HG03196 (cell line): ENCODE measurements around the gene NPLOC4.
"Not testable (repeated sequence)": the region's sequence is repeated elsewhere in the genome, so short reads cannot be mapped to it uniquely, and the experiment has no call there.

Experiments
- ATAC-seq: cut with Tn5 transposase; IDR thresholded peaks from one replicate; pipeline ENCODE4 v1.9.1; 2021; ENCODE audit not compliant: unreplicated experiment

NPLOC4 gene

DNA sequence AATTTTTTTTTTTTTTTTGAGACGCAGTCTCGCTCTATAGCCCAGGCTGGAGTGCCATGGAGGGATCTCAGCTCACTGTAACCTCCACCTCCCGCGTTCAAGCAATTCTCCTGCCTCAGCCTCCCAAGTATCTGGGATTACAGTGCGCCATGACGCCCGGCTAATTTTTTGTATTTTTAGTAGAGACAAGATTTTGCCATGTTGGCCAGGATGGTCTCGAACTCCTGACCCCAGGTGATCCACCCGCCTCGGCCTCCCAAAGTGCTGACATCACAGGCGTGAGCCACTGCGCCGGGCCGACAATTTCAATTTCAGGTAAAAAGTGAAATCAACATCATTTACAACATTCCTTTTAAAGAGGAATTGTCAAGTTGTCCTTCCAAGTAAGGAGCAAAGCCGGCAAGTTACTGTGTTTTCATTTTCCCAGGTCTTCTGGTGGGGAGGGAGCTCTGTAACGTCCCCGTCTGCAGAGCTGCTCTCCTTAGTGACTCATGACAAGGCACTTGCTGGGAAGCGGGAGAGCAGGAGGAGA lies 873 bp downstream of the NPLOC4 start:
- ATAC-seq, result peak; percentile 8

DNA sequence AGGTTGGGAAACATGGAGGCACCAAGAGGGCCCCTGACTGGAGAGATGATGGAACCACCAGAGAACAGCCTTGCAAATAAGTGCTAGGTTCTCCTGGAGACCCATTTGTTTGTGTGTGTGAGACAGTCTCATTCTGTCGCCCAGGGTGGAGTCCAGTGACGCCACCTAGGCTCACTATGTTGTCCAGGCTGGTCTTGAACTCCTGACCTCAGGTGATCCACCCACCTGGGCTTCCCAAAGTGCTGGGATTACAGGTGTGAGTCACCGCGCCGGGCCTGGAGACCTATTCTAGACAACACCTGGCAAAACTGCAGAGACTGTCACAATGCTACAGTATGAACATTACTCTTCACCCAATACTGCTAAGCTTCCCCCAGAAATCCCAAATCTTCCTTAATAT lies 1.5 kb downstream of the NPLOC4 start:
- ATAC-seq, result no peak

DNA sequence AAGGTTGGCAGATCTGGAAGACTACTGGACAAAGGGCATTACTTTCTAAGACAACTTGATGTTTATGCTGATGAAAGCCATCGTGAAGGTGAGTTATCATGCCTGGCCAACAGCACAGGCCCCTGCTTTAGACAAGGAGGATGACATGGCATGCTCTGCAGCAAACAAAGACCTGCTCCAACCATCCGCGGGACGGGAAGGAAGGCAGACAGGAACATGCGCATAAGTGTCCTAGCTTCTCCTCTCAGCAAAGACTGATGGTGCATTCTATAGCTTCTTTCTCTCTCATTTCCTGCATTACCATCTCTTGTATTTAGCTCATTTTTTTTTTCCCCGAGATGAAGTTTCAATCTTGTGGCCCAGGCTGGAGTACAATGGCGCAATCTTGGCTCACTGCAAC lies 5.4 kb downstream of the NPLOC4 start:
- no peak for ATAC-seq

DNA sequence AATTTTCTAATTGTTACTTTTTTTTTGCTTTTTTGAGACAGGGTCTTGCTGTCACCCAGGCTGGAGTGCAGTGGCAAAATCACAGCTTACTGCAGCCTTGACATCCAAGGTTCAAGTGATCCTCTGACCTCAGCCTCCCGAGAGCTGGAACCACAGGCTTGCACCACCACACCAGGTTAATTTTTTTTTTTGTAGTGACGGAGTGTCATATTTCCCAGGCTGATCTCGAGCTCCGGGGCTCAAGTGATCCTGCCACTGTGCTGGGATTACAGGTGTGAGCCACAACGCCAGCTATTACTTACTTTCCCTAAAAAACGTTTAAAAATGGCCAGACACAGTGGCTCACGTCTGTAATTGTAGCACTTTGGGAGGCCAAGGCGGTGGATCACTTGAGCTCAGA lies 6.6 kb downstream of the NPLOC4 start:
- ATAC-seq, result no peak

DNA sequence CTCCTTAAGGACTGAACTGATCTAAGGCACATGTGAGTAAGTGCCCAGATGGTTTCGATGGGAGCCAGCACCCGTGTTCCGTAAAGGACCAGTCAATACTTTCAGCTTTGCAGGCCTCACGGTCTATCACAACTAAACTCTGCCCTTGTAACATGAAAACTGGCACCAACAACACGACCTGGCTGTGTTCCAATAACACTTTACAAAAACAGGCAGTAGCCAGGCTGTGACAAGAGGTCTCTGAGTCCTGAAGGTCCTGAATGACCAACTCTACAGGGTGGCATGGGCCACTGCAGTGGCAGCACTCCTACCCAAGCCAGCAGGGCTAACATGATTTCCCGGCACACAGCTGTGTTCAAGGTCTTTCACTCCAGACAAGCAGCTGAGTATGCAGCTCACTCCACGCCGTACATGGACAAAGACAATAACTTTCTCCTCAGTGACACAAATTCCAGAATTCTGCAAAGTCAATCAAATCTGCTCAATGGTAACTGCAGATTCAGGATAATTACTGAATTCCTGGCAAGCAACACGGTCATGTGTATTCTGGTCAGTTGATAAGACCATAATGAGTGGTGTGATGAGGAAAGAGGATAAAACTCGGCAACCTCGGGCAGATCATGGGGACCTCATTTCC lies 15.3 kb downstream of the NPLOC4 start:
- no peak for ATAC-seq

DNA sequence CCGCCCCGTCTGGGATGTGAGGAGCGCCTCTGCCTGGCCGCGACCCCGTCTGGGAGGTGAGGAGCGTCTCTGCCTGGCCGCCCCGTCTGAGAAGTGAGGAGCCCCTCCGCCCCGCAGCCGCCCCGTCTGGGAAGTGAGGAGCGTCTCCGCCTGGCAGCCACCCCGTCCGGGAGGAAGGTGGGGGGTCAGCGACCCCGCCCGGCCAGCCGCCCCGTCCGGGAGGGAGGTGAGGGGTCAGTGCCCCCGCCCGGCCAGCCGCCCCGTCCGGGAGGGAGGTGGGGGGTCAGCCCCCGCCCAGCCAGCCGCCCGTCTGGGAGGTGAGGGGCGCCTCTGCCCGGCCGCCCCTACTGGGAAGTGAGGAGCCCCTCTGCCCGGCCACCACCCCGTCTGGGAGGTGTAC lies 18.6 kb downstream of the NPLOC4 start:
- ATAC-seq, result not testable (repeated sequence)

DNA sequence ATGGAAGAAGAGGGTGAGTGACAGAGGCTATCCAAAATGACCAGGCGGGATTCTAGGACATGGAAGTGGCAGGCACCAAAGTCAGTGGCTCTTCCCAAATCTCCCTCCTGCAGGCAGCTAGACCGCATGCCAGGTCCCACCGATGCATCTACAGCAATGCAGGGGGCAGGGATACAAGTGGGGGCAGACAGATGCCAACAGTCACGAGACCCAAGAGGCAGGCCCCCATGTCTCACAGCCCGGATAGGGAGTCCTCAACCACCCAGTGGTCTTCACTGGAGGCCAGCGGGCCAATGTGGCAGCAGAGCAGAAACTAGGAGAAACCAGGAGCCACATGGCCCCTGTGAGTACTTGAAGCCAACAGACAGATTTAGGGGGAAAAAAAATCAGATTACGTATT lies 20.0 kb downstream of the NPLOC4 start:
- ATAC-seq, result no peak

DNA sequence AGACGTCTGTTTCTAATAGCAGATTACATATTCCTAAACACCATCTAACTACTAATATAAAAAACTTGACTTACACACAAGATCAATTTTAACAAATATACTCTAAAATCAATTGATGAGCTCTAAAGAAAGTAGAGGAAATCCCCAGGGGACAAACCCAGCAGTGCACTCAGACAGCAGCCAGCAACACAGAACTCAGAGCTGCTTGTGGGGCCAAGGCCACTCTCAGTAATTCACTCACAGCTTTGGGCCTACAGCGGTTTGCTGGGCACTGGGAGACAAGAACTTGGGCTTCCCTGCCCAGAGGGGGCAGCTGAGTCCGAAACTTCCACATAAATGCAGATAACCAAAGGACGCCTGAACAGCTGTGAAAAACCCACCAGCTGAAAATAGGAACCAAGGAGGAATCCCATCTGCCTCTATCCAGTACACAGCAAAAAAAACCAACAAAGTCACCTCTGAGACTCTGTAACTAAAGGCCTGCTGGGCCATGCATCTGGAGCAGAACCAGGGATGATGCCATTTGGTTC lies 21.4 kb downstream of the NPLOC4 start:
- no peak for ATAC-seq

DNA sequence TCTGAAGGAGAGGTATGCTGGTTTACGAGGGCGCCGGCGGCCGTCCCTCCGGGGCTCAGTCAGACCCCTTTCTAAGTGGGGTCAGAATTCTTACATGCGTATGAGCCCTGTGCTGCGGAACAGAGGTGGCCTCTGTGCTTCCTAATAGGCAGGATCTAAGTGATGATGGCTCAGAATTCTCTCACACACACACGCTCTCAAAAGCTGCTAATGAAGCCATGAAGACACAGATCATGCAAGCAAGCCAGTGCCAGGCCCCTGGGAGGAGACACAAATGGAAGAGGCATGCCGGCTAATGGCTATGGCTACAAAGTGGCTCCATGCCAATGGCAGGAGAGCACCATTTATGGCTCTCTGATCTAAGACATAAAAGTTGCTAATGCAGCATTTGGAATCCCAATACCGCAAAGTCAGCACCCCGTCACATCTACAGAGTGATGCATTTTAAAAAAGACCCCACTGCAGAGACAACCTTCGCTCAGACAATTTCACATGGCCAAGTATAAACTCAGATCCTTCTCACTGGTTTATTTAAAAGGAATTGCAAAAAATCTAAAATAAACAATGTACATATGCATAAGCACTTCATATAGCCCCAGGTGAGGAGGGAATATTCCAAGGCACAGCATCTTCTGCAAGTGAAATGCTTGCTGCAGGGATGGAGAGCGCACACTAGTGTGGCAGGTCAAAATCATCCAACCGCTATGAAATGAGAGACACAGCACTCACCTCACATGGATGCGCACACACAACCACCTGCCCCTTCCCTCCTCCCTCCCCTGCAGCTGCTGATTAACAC lies 24.5 kb downstream of the NPLOC4 start:
- no peak for ATAC-seq

DNA sequence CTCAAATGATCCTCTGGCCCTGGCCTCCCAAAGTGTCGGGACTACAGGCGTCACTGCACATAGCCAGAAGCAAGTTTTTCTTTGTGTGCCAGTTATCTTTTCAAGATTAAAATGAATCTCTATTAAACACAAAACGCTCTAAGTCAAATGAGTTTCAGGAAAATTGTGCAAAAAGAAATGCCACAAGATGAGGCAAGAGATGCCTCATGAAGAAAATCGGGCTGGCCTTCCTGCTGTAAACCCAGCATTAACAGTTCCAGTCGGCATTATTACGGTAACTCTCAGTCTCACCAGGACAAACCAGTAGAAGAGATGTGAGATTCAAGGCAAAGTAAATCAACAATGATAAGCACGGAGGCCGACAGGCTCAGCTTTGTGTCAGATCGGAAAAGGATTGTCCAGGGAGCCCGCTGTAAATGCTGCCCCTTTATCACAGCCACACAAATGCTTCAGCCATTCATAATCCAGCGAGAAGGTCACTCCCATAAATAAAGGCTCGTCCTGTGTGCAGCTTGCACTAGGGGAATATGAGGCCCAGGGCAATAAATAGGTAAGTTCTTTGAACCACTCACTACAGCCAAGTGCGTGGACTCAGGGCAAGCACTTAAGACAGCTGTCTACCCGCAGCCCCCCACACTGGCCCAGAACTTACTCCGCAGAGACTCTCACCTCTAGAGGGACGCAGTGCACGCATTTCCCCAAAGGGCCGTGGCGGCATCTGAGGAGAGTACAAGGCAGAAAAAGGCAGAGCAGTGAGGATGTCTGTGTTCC lies 27.2 kb downstream of the NPLOC4 start:
- ATAC-seq, result no peak

DNA sequence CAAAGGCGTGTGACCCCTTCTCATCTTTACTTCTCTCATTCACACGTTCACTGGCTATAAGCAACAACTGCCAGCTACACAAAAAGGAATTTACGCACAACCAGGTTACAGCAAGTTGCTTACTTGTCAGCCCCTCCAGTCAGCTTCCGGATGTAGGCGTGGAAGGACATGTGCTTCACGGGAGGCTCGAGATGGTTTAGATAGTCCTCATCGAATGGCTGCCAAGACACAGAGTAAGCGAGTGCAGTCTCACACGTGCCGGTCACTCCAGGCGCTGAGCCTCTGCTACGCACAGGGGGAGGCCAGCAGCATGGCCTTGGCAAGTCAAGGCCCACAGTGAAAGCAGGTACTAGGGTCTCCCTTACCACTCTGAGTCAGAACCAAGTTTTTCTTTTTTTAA lies 28.3 kb downstream of the NPLOC4 start:
- ATAC-seq, result no peak

DNA sequence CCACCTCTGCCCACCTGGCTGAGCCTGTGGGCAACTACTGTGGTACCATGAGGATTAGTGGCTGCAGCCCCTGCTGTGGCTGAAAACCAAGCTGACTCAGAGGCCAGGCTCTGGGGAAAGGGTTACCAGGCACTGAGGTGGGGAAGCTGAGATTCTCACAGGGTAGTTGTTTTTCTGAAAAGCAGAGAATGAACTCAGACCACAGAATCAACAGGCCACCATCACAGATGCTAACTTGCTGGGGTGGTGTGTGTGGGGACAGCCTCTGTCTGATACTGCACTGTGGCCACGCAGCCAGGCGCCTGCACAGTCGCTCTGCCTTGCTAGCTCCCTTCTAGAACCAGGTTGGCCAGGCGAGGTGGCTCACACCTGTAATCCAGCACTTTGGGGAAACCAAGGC lies 28.8 kb downstream of the NPLOC4 start:
- no peak for ATAC-seq

DNA sequence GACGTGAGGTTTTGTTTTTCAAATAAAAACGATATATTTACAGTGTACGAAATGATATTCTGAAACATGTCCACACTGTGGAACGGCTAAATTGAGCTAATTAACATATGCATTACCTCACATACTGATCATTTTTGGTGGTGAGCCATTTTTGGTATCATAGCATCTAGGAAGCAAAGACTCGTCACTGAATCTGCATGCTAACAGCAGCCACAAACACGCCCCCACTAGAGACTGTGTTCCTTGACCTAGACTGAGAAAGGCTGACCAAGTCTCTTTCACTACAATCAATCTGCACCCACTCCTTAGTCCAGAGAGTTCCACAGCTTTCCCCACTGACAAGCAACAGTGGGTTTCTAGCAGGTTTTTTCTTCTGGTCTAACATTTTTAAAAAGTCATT lies 29.5 kb downstream of the NPLOC4 start:
- ATAC-seq, result no peak

DNA sequence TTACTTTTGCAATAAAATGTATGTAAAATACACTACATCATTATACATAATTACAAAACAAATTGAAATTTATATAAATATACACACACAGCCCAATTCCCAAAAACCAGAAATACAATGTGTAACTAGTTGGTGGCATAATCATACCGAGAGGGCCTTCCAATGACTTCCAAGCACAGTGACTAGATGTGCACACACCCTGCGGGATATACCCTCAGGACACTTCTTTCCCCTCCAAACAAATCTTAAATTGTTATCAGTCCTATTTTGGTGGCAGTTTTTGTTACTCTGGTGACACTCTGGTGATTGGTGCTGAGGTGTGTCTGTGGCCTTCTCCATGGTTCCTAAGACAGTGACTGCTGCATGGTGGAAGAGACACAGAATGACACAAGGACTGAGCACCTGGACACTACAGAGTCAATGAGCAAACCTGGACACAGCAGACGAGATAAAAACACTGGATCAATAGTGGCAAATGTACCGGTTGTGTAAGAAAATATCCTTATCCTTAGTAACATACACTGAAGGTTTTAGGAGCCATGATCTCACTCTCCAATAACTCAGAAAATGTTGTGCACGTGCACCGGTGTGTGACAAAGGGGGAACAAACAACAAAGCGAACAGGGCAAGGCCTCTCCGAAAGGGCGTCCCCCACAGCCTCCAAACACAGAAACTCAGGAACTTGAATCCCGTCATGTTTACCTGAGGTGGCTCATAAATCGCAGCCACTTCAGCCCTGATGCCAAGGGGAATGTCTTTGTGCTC lies 32.9 kb downstream of the NPLOC4 start:
- ATAC-seq, result no peak

DNA sequence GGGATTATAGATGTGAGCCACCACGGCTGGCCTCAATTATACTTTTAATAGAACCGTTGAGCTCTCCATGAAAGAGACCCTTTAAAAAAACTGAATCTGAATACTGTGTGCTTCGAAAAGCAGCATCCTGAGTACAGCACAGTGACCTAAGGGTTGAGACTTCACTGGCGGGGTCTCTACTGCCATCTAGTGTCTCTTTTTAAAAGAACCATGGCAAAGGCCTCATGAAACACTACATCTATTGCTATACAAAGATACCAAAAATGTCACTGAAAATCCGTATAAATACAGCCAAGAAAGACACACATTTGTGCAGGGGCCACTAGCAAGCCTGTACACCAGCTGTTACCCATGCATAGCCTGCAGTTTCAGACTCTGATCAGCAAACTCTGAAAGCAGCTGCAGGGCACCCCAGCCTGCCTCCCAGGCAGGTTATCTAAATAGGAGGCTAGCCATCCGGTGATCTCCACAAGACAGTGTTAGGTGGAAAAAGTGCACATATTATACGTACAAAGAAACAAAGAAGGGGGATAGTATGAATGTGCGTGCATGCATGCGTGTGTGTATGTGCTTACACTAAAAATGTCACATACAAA lies 35.3 kb downstream of the NPLOC4 start:
- ATAC-seq, result no peak

DNA sequence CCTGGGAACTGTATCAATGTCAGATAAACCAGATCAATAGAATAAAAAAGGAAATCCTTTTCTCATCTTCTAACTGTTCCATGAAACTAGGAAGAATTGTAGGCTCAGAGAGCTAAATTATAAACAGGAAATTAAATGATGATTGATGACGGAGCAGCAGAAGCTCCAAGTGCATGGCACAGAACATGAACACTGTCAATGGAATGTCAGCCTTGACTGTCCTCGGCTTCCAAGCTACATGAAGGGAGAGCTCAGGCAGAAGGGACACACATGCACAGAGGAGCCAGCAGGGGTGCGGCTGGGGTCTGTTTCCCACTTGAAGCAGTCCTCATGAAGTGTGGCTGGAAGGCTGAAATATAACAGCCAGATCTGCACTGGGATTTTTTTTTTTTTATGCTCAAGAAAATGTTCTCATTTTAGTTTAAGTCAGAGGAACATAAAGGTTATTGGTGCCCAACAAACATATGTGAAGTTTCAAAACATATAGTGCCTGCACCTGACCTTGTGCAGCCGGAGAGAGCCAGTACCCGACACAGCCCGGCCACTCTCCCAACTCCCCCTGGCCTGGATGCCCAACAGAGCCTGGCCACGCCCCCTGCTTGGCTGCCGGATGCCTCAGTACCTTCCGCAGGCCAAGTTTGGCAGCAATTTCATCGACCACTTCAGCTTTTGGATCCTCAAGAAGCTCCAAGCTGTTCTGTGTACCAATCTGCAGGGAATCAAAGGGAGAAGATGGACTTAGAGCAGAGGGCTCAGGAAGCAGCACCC lies 37.0 kb downstream of the NPLOC4 start:
- ATAC-seq, result no peak

DNA sequence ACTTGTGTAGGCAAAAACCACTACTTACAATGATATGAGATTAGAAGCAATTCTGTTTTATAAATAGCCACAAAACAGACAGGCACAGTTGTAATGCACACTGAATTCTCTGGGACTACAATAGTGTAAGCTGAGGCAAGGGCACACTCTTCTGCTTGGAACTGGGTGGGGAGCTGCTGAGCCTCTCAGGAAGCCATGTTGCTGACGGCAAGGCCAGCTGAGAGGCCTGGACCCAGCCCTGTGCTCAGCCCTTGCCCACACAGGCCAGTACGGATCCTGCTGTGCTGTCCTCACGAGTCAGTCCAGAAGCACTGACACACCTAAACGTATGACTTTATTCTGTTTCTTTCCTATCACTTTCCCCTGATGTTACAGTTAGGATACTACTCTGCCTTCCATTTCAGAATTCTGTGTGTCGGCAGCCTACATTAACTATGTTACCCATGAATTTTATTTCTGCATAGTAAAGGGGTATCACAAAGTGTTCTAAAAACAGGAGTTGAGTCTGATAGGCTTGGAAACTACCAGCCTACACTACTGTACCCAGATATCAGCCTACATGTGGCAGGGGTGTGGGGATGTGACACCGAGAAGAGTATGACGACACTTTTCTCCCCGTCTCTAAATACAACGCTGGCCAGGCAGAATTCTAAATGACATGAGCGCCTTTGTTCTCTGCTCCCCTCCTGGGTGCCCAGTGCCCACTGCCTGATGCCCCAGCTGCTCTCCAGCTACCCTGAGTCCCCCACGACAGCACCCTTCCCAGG lies 43.6 kb downstream of the NPLOC4 start:
- ATAC-seq, result no peak

DNA sequence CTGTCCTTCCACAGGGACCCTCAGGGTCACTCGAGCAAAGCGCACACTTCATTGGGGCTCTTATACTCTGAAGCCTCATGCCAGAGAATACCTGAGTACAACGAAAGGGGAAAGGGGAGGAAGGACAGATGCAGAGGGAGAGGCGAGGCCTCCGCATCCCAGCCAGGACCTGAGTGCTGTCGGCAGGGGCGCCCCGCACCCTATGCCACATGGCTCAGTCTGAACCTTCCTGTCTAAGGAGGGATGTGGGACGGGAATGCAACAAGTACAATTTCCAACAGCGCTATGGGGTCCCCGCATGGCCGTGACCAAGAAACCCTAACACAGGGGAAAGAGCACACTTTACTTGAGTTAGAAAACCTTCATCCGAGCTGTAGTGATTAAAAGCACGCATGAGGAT lies 44.9 kb downstream of the NPLOC4 start:
- ATAC-seq, result no peak

DNA sequence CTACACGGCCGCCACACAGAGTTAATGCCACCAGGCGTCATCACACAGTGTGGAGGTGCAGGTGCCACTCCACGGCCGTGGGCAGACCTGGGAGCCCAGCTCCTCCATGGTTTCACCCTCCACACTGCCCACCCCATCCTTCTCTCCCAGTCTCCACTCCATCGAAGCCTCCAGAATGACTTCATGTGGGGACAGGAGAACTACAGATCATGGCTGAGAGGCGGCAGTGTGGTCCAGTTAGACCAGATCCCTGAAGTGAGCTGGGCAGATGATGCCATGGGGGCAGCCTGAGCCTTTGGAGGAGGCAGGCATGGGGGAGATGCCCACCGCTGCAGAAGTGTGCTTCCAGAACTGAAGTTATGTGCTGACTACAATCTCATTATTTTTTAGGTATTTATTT lies 46.8 kb downstream of the NPLOC4 start:
- no peak for ATAC-seq
